COLO829 (cell line): ENCODE data around the gene TRIM71.
"Not testable (repeated sequence)": the region's sequence is repeated elsewhere in the genome, so short reads cannot be mapped to it uniquely, and the experiment has no call there.

Experiments used
- DNase-seq: peaks from one replicate; pipeline ENCODE4 v3.0.0; 2012; ENCODE audit warnings: low spot score

TRIM71 gene

GRCh38 chr3:32819551-32820348 lies 2.0 kb downstream of the TRIM71 start:
- DNase-seq = no peak

GRCh38 chr3:32820430-32820829 lies 2.6 kb downstream of the TRIM71 start:
- no peak for DNase-seq

- DNase-seq = no peak
Observed at GRCh38 chr3:32820971-32821685, 3.3 kb downstream of the TRIM71 start.

GRCh38 chr3:32821686-32822296 lies 4.0 kb downstream of the TRIM71 start:
- no peak for DNase-seq

- no peak for DNase-seq
Observed at GRCh38 chr3:32822609-32823498, 5.1 kb downstream of the TRIM71 start.

- not testable (repeated sequence) for DNase-seq
Observed at GRCh38 chr3:32823641-32824184, 5.9 kb downstream of the TRIM71 start.

- no peak for DNase-seq
Observed at GRCh38 chr3:32825601-32826375, 8.0 kb downstream of the TRIM71 start.

- DNase-seq = no peak
Observed at GRCh38 chr3:32831062-32831461, 13.3 kb downstream of the TRIM71 start.

GRCh38 chr3:32831791-32832190 lies 14.0 kb downstream of the TRIM71 start:
- no peak for DNase-seq

GRCh38 chr3:32832193-32832592 lies 14.4 kb downstream of the TRIM71 start:
- no peak for DNase-seq

GRCh38 chr3:32835049-32835371 lies 17.2 kb downstream of the TRIM71 start:
- no peak for DNase-seq

- DNase-seq = no peak
Observed at GRCh38 chr3:32835961-32836360, 18.2 kb downstream of the TRIM71 start.

- no peak for DNase-seq
Observed at GRCh38 chr3:32836601-32837000, 18.8 kb downstream of the TRIM71 start.

- no peak for DNase-seq
Observed at GRCh38 chr3:32837366-32837765, 19.6 kb downstream of the TRIM71 start.

GRCh38 chr3:32837789-32838188 lies 20.0 kb downstream of the TRIM71 start:
- DNase-seq = no peak

GRCh38 chr3:32839714-32840085 lies 21.9 kb downstream of the TRIM71 start:
- DNase-seq = no peak

GRCh38 chr3:32840086-32840841 lies 22.5 kb downstream of the TRIM71 start:
- DNase-seq = no peak

- no peak for DNase-seq
Observed at GRCh38 chr3:32841341-32841740, 23.5 kb downstream of the TRIM71 start.

GRCh38 chr3:32841867-32842470 lies 24.2 kb downstream of the TRIM71 start:
- DNase-seq = peak; percentile 32

- no peak for DNase-seq
Observed at GRCh38 chr3:32842531-32842931, 24.7 kb downstream of the TRIM71 start.
